ENCODE results near the gene VASH2.

- TF ChIP-seq POLR2A (IDR thresholded peaks at IDR 0.05; ENCODE audit: low read depth, low read length) (no peak), POLR2AphosphoS5 (IDR thresholded peaks at IDR 0.05; ENCODE audit: low read depth, low read length) (no peak)
Measured at GRCh38 chr1:212954514-212954913, 4.2 kb downstream of the VASH2 start.
